ENCODE measurements around the gene LAMC2.

DNA sequence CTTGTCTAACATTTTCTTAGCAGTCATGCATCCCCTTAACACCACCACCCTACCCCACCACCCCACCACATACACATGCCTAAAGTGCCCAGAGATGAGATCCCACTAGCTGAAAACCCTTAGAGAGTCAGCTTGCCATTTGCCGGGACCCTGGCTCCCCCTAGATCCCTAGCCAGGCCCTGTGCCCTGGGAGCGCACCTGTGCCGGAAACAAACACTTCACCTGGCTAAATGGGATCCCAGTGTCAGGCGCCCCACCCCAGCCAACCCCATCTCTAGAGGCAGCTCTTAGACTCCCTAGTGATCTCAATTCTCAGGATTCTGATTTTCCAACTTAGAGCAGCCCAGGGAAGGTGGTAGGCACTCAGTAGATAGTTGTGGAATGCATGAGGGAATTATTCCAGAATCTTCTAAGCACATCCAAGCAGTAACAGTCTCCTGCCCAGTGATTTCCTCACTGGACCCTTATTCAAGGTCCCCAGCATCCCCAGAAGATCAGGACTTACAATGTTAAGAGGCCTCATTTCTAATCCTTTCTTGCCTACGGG lies 105.2 kb downstream of the LAMC2 start:
- no peak for TF ChIP-seq CTCF (IDR thresholded peaks at IDR 0.05; ENCODE audit: insufficient read depth, low read depth, low read length)
- TF ChIP-seq EZH2 (IDR thresholded peaks at IDR 0.05; ENCODE audit: insufficient read depth, low read length) = no peak
